Measurements from ENCODE around the gene QPCT. TPM values are rescaled to one million over a fixed set of nuclear protein-coding genes. Genes with fewer than 3 reads are reported as not detected.

Gene QPCT
- total RNA-seq, 2 experiments from 2014 or later = 0.51 to 0.64 TPM

- ChIA-PET POLR2A (interaction anchor here (0.5 kb wide), 1 partner anchor 34 kb away, joined by 3 read pairs; no protein-coding TSS in a partner anchor), CTCF (interaction anchor here (0.6 to 1.7 kb wide), 5 partner anchors 12 to 485 kb away, joined by 3 to 6 read pairs (median 3); no protein-coding TSS in a partner anchor)
- DNase-seq (no peak), ATAC-seq (no peak)
- H3K9me3 Mint-ChIP-seq (ENCODE audit: low read depth) = no peaks in the 10 kb centered on the region
- no peak overlapping the region for H3K4me3 Mint-ChIP-seq
- intact Hi-C loops (cut with DNase I, micrococcal nuclease) = no loop called here
- peaks cover 41% of the 10 kb centered on the region for H3K27me3 Mint-ChIP-seq
- no peak overlapping the region for H3K27ac Mint-ChIP-seq
- peaks cover 17% of the 10 kb centered on the region for H3K4me1 Mint-ChIP-seq
- no peaks in the 10 kb centered on the region for H3K36me3 Mint-ChIP-seq (ENCODE audit: low read depth)
These were observed 1.7 kb upstream of the QPCT start for GRCh38 chr2:37342591-37343220.

- ChIA-PET CTCF (interaction anchor here (0.6 to 1.7 kb wide), 6 partner anchors 8 to 484 kb away, joined by 3 to 6 read pairs (median 4); no protein-coding TSS in a partner anchor), POLR2A (no interaction called here)
- intact Hi-C loops (cut with DNase I, micrococcal nuclease) = loop anchor here (2.0 kb wide), 2 partner anchors 23 to 33 kb away; no protein-coding TSS in a partner anchor
- H3K36me3 Mint-ChIP-seq (ENCODE audit: low read depth) = no peaks in the 10 kb centered on the region
- ATAC-seq = no peak
- no peak for DNase-seq
- H3K27ac Mint-ChIP-seq = no peak overlapping the region
- H3K9me3 Mint-ChIP-seq (ENCODE audit: low read depth) = no peaks in the 10 kb centered on the region
- peak overlapping the region; percentile 66 for H3K4me3 Mint-ChIP-seq
- peaks cover 46% of the 10 kb centered on the region for H3K27me3 Mint-ChIP-seq
- peaks cover 17% of the 10 kb centered on the region for H3K4me1 Mint-ChIP-seq
These were observed 644 bp upstream of the QPCT start for GRCh38 chr2:37343537-37344434.

- Mint-ChIP-seq H3K36me3 (ENCODE audit: low read depth) (no peaks in the 10 kb centered on the region), H3K4me1 (peaks cover 11% of the 10 kb centered on the region), H3K27ac (no peak overlapping the region), H3K4me3 (no peak overlapping the region), H3K27me3 (peaks cover 38% of the 10 kb centered on the region), H3K9me3 (ENCODE audit: low read depth) (no peaks in the 10 kb centered on the region)
- intact Hi-C loops (cut with DNase I, micrococcal nuclease) = no loop called here
- no peak for ATAC-seq
- CTCF ChIA-PET = interaction anchor here (1.5 kb wide), 1 partner anchor 8 kb away, joined by 4 read pairs; no protein-coding TSS in a partner anchor
- DNase-seq = no peak
- POLR2A ChIA-PET = no interaction called here
These were observed 3.7 kb downstream of the QPCT start for GRCh38 chr2:37348155-37348554.

- ChIA-PET POLR2A (no interaction called here), CTCF (interaction anchor here (0.6 to 1.5 kb wide), 4 partner anchors 9 to 198 kb away, joined by 3 to 4 read pairs (median 4); no protein-coding TSS in a partner anchor)
- Mint-ChIP-seq H3K4me1 (peaks cover 4% of the 10 kb centered on the region), H3K9me3 (ENCODE audit: low read depth) (no peaks in the 10 kb centered on the region), H3K27me3 (peaks cover 38% of the 10 kb centered on the region), H3K27ac (no peak overlapping the region), H3K36me3 (ENCODE audit: low read depth) (no peaks in the 10 kb centered on the region), H3K4me3 (no peak overlapping the region)
- intact Hi-C loops (cut with DNase I, micrococcal nuclease) = no loop called here
- no peak for DNase-seq
- no peak for ATAC-seq
These were observed 4.9 kb downstream of the QPCT start for GRCh38 chr2:37349231-37349860.

- no peaks in the 10 kb centered on the region for H3K36me3 Mint-ChIP-seq (ENCODE audit: low read depth)
- H3K4me3 Mint-ChIP-seq = no peak overlapping the region
- peaks cover 3% of the 10 kb centered on the region for H3K4me1 Mint-ChIP-seq
- H3K9me3 Mint-ChIP-seq (ENCODE audit: low read depth) = no peaks in the 10 kb centered on the region
- no peak for DNase-seq
- no peak overlapping the region for H3K27ac Mint-ChIP-seq
- intact Hi-C loops (cut with DNase I, micrococcal nuclease) = loop anchor here in 1 of 2 experiments (5.0 kb wide), 1 partner anchor 33 kb away; no protein-coding TSS in a partner anchor
- CTCF ChIA-PET = interaction anchor here (0.5 to 1.7 kb wide), 5 partner anchors 12 to 254 kb away, joined by 3 to 4 read pairs (median 3); no protein-coding TSS in a partner anchor
- POLR2A ChIA-PET = no interaction called here
- ATAC-seq = no peak
- H3K27me3 Mint-ChIP-seq = peaks cover 41% of the 10 kb centered on the region
These were observed 5.6 kb downstream of the QPCT start for GRCh38 chr2:37350034-37350433.

GRCh38 chr2:37354531-37354930 is 10.1 kb downstream of the QPCT start:
- no peaks in the 10 kb centered on the region for H3K36me3 Mint-ChIP-seq (ENCODE audit: low read depth)
- DNase-seq = no peak
- peaks cover 36% of the 10 kb centered on the region for H3K27me3 Mint-ChIP-seq
- H3K4me1 Mint-ChIP-seq = no peaks in the 10 kb centered on the region
- intact Hi-C loops (cut with DNase I, micrococcal nuclease) = loop anchor here in 1 of 2 experiments (5.0 kb wide), 1 partner anchor 37 kb away; no protein-coding TSS in a partner anchor
- H3K4me3 Mint-ChIP-seq = no peak overlapping the region
- POLR2A ChIA-PET = no interaction called here
- CTCF ChIA-PET = interaction anchor here (0.6 to 1.6 kb wide), 4 partner anchors 12 to 519 kb away, joined by 3 to 5 read pairs (median 4); no protein-coding TSS in a partner anchor
- no peaks in the 10 kb centered on the region for H3K9me3 Mint-ChIP-seq (ENCODE audit: low read depth)
- ATAC-seq = no peak
- no peak overlapping the region for H3K27ac Mint-ChIP-seq

GRCh38 chr2:37355735-37356134 is 11.3 kb downstream of the QPCT start:
- H3K9me3 Mint-ChIP-seq (ENCODE audit: low read depth) = no peaks in the 10 kb centered on the region
- H3K4me1 Mint-ChIP-seq = no peaks in the 10 kb centered on the region
- peaks cover 45% of the 10 kb centered on the region for H3K27me3 Mint-ChIP-seq
- no peaks in the 10 kb centered on the region for H3K36me3 Mint-ChIP-seq (ENCODE audit: low read depth)
- DNase-seq (no peak), ATAC-seq (no peak)
- intact Hi-C loops (cut with DNase I, micrococcal nuclease) = no loop called here
- H3K4me3 Mint-ChIP-seq = no peak overlapping the region
- ChIA-PET CTCF (no interaction called here), POLR2A (no interaction called here)
- no peak overlapping the region for H3K27ac Mint-ChIP-seq

GRCh38 chr2:37356299-37356698 is 11.9 kb downstream of the QPCT start:
- Mint-ChIP-seq H3K36me3 (ENCODE audit: low read depth) (no peaks in the 10 kb centered on the region), H3K9me3 (ENCODE audit: low read depth) (no peaks in the 10 kb centered on the region), H3K4me1 (no peaks in the 10 kb centered on the region), H3K27me3 (peaks cover 47% of the 10 kb centered on the region), H3K27ac (no peak overlapping the region), H3K4me3 (no peak overlapping the region)
- DNase-seq (no peak), ATAC-seq (no peak)
- intact Hi-C loops (cut with DNase I, micrococcal nuclease) = no loop called here
- ChIA-PET POLR2A (no interaction called here), CTCF (interaction anchor here (0.6 to 0.7 kb wide), 2 partner anchors 13 to 190 kb away, joined by 3 to 6 read pairs; no protein-coding TSS in a partner anchor)

GRCh38 chr2:37357069-37357468 is 12.6 kb downstream of the QPCT start:
- no peak overlapping the region for H3K27ac Mint-ChIP-seq
- ChIA-PET POLR2A (no interaction called here), CTCF (interaction anchor here (0.7 to 1.0 kb wide), 2 partner anchors 36 to 329 kb away, joined by 3 read pairs; no protein-coding TSS in a partner anchor)

GRCh38 chr2:37357530-37357929 is 13.1 kb downstream of the QPCT start:
- Mint-ChIP-seq H3K27me3 (peaks cover 57% of the 10 kb centered on the region), H3K36me3 (ENCODE audit: low read depth) (no peaks in the 10 kb centered on the region), H3K4me1 (no peaks in the 10 kb centered on the region), H3K27ac (no peak overlapping the region), H3K9me3 (ENCODE audit: low read depth) (no peaks in the 10 kb centered on the region), H3K4me3 (no peak overlapping the region)
- no peak for ATAC-seq
- ChIA-PET CTCF (interaction anchor here (0.7 to 1.0 kb wide), 3 partner anchors 37 to 329 kb away, joined by 3 read pairs; no protein-coding TSS in a partner anchor), POLR2A (no interaction called here)
- no peak for DNase-seq
- intact Hi-C loops (cut with DNase I, micrococcal nuclease) = no loop called here

More at GRCh38 chr2:37357069-37357468, 12.6 kb downstream of the QPCT start:
- ATAC-seq (no peak), DNase-seq (no peak)
- no peaks in the 10 kb centered on the region for H3K9me3 Mint-ChIP-seq (ENCODE audit: low read depth)
- no peaks in the 10 kb centered on the region for H3K4me1 Mint-ChIP-seq
- no peak overlapping the region for H3K4me3 Mint-ChIP-seq
- intact Hi-C loops (cut with DNase I, micrococcal nuclease) = no loop called here
- peaks cover 55% of the 10 kb centered on the region for H3K27me3 Mint-ChIP-seq
- H3K36me3 Mint-ChIP-seq (ENCODE audit: low read depth) = no peaks in the 10 kb centered on the region

GRCh38 chr2:37358466-37358865 is 14.0 kb downstream of the QPCT start:
- no peak overlapping the region for H3K4me3 Mint-ChIP-seq
- H3K9me3 Mint-ChIP-seq (ENCODE audit: low read depth) = no peaks in the 10 kb centered on the region
- POLR2A ChIA-PET = no interaction called here
- H3K27ac Mint-ChIP-seq = no peak overlapping the region
- CTCF ChIA-PET = interaction anchor here (0.8 kb wide), 1 partner anchor 54 kb away, joined by 3 read pairs; no protein-coding TSS in a partner anchor
- intact Hi-C loops (cut with DNase I, micrococcal nuclease) = no loop called here
- H3K36me3 Mint-ChIP-seq (ENCODE audit: low read depth) = no peaks in the 10 kb centered on the region
- no peak for ATAC-seq
- no peaks in the 10 kb centered on the region for H3K4me1 Mint-ChIP-seq
- DNase-seq = no peak
- peaks cover 59% of the 10 kb centered on the region for H3K27me3 Mint-ChIP-seq

Data from activated CD4-positive, alpha-beta T cell treated with anti-CD3 and anti-CD28 coated beads for 36 hours (primary cell).